Omental fat pad (tissue), 4 donors: ENCODE results near the gene C18orf63. TPM values are rescaled to one million over a fixed set of nuclear protein-coding genes. Genes with fewer than 3 reads are reported as not detected.

Experiments used
- ATAC-seq: fragments of 150-250 bp; one replicate; pipeline ENCODE4 v1.9.1; 2016; ENCODE audit warnings: mild to moderate bottlenecking, moderate library complexity; ENCODE audit not compliant: low FRiP score
- DNase-seq: peaks from one replicate; pipeline ENCODE4 v3.0.0-alpha.2; 2019; ENCODE audit warnings: low spot score
- CTCF ChIP-seq, 3 donors: fragments of 450-650 bp; IDR thresholded peaks; one replicate each; pipeline ENCODE4 v1.5.1; 2016 to 2017; ENCODE audit warnings: antibody characterized with exemption in 3 of 3, mild to moderate bottlenecking in 3 of 3, moderate library complexity in 2 of 3
- total RNA-seq, 4 donors: library from RNA; depleted of rRNA; stranded (reverse); fragments of >200 nt; gene quantifications; one replicate each; pipeline ENCODE4 v1.1.0, GENCODE V29; 2016

The C18orf63 gene
- total RNA-seq, 4 donors from 2014 or later: not detected

- TF ChIP-seq CTCF (IDR thresholded peaks at IDR 0.05): no peak
- DNase-seq: no peak
- no peak for ATAC-seq
Observed at GRCh38 chr18:74392323-74392722, 76.7 kb downstream of the C18orf63 start.

- ATAC-seq (no peak), DNase-seq (no peak)
- no peak for TF ChIP-seq CTCF (IDR thresholded peaks at IDR 0.05)
Observed at GRCh38 chr18:74395006-74395405, 79.4 kb downstream of the C18orf63 start.

GRCh38 chr18:74395648-74396154 is 80.1 kb downstream of the C18orf63 start:
- ATAC-seq (peak; percentile 14), DNase-seq (no peak)
- TF ChIP-seq CTCF (IDR thresholded peaks at IDR 0.05): no peak

- DNase-seq (no peak), ATAC-seq (peak; percentile 52)
- TF ChIP-seq CTCF (IDR thresholded peaks at IDR 0.05): no peak
Observed at GRCh38 chr18:74396171-74397169, 80.8 kb downstream of the C18orf63 start.

GRCh38 chr18:74397572-74397971 is 81.9 kb downstream of the C18orf63 start:
- no peak for TF ChIP-seq CTCF (IDR thresholded peaks at IDR 0.05)
- ATAC-seq: no peak
- no peak for DNase-seq

GRCh38 chr18:74399091-74399887 is 83.7 kb downstream of the C18orf63 start:
- no peak for ATAC-seq
- no peak for DNase-seq
- no peak for TF ChIP-seq CTCF (IDR thresholded peaks at IDR 0.05)
